CD4-positive, alpha-beta T cell treated with Interleukin-2 at 100 ng/mL for 4 hours (primary cell): ENCODE data around the gene MME.
"Not testable (repeated sequence)": the region's sequence is repeated elsewhere in the genome, so short reads cannot be mapped to it uniquely, and the experiment has no call there.

ENCODE experiments used
- DNase-seq: peaks from one replicate; pipeline ENCODE4 v3.0.0-alpha.2; 2020; ENCODE audit warnings: low spot score

The MME gene

DNA sequence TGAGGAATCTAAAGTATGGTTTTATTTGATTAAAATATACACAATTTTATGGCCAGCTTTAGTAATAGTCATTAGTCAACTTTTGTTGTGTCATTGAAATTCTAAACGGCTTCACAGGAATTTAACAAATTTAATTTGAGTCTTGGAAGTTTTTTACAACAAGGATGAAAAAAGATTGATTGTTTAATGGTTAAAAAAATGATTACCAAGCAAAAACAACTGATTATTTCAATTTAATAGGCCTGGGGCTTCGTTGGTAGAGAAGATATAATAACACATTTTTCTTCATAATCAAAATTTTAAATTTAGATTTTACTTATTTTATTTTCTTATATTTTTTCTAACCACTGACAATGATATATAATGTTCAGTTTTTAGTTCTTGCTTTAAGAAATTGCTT lies 4.4 kb downstream of the MME start:
- DNase-seq: no peak

DNA sequence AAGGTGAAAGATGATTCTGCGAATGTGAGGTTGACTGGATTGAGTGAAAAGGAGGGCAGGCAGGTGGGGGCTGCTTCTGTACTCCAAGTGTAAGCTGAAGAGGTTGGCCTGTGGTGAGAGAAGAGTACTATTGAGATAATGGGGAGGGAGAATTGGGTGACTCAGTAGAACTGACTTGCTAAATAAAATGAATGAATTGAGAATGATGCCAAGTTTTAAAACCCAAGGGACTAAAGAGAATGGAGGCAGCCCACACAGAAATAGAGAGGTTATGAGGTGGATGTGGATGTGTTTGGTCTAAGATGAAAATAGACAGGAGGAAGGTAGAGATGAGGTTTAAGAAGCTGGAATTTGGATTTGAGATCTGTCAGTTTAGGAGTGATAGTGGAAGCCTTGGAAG lies 5.9 kb downstream of the MME start:
- DNase-seq: no peak

DNA sequence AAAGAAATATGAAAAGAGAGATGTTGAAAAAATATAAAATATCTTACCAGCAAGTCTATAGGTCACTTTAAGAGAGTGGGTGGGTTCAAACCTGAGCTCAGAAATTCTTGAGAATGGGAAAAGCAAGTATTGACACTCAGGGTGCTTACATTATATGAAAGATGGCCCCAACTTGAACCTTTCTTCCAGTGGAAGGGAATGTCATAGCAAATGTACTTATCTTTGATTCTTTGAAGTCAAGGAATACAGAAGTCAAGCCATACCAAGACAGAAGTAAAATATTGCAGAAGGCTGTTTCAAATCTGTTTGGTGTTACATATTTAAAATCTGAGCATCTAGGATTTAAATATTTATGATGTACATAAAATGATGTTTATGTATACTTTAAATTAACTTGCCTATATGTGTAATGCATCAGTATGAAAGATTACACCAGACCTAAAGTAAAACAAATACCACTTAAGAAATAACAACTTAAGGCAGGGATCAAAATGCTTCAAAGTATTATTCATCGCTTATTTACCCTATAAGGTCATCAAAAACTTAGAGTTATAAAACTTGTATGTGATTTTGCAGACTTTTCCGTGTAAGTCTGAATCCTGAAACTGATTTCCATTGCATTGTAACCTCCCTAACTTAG lies 8.7 kb downstream of the MME start:
- no peak for DNase-seq

DNA sequence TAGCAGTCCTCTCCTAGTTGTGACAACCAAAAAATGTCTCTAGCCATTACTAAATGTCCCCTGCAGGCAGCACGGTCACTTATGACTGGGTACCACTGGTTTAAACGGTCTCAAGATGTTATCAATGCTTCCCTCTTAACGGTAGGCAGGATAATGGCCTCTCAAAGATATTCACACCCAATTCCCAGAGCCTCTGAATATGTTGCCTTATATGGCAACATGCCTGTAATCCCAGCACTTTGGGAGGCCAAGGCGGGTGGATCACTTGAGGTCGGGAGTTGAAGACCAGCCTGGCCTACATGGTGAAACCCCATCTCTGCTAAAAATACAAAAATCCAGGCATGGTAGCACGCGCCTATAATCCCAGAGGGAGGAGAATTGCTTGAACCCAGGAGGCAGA lies 9.4 kb downstream of the MME start:
- no peak for DNase-seq

DNA sequence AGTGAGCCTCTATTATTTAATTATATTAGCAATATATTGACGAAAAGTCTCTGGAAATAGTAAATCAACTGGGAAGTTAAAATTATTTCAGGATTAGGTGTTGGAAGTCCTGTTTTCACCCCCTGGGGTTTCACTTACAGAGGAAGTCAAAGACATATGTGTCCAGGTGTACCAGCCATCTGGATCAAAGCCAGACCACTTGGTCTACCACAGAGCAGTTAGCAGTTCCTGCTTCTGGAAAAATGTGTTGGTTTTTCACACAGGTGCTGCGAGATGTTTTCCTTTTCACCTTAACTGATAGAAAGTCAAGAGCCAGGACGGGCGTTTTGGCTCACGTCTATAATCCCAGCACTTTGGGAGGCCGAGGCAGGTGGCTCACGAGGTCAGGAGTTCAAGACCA lies 13.1 kb downstream of the MME start:
- no peak for DNase-seq

DNA sequence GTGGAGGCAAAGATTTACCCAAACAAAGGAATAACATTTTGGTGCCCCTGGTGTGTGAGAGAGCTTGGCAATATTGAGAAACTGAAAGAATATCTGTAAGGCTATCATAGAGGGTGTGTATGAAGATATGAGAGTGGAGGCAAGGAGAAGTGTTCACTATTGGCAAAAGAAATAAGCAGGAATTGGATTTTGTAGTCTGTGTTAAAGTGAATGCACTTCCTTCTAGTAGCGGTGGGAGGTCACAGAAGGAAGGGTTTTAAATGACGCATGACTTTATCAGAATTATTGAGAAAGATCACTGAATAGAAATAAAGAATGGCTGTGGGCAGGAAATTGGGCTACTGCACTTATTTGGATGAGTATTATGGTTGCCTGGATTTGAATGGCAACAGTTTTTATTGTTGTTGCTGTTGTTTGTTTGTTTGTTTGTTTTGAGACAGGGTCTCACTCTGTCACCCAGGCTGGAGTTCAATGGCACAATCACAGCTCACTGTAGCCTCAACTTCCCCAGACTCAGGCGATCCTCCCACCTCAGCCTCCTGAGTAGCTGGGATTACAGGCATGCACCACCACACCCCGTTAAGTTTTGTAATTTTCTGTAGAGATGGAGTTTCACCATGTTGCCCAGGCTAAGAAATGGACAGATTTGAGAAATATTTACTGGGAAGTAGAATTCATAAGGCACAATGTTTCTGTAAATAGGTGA lies 16.3 kb downstream of the MME start:
- DNase-seq: no peak

DNA sequence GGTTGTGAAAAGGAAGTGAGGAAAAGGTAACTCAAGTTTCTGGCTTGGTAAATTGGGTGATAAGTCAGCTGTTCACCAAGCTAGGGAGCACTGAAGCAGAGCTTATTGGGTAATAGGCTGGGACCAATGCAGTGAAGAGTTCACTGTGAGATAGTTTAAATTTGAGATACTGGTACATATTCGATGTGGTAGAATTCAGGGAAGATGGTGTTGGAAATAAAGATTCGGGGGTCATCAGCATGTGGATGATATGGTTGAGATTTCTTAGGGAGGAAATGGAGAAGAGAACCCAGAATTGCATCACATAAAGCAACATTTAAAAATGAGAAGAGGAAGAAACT lies 16.9 kb downstream of the MME start:
- no peak for DNase-seq

DNA sequence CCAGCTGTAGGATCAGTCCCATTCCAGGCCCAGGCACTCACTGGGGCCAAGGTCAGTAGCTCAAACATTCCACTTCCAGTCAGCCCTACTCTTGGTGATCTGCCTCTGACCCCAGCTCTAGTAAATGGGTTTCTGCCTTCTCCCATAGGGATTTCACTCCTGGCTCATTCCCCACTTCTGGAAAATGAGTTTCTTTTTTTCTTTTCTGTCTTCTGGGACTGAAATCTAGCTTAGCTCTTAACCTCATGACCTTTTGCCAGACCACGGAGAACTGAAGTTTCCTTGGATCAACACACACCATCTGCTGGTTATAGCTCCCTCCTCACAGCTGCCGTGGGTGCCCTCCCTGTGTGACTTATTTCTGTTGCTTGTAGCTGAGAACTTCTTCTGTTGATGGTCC lies 21.3 kb downstream of the MME start:
- DNase-seq: no peak

DNA sequence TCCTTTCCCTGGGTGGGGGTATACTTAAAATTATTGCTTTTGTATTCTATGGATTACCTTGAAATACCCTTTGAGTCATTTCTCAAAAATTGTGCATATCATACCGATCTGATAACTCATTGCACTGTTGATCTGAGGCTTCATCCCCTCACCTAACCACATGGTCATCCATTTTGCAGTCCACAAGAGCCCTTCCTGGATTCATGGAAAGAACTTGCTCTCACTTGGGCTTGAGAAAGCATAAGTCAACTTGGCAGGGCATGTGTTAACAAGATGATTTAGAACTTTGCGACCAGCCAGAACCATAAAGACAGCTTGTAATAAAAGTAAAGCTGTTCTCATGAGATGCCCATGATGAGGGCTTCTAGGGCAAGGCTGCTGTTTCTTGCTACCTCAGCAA lies 22.2 kb downstream of the MME start:
- no peak for DNase-seq

DNA sequence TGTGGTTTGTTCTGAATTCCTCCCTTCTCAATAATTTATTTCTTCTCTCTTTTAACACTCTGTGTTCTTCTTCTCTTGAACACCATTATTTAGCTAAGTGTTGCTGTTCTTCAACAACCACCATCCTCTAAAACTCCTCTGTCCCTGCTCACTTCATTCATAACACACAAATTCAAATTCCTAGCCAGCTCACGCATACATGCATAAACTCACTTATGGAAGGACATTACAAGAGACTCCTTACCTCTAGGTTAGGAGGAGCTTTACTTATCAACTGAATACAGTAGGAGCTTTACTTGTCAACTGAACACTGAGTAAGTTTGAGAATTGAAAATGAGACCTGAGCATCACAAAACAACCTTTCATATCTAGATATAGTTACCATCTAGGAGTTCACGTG lies 23.6 kb downstream of the MME start:
- DNase-seq: no peak

DNA sequence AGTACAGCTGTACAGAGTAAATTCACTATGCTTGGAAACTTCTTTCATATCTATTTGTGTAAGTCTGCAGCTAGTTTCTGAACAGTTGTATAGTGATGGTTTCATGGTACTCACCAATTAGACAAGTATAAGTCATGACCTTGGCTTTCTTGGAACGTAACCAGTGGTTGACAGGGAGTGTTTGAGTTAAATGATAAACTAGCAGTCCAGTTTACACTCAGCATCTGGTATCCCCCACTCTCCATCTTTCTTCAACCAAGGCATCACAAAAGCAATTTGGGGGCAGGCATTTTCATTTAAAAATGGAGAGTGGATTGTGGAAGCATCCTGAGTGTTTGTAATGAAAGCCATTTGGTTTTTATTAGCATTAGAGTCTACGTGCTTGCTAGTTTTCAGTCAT lies 26.0 kb downstream of the MME start:
- no peak for DNase-seq

DNA sequence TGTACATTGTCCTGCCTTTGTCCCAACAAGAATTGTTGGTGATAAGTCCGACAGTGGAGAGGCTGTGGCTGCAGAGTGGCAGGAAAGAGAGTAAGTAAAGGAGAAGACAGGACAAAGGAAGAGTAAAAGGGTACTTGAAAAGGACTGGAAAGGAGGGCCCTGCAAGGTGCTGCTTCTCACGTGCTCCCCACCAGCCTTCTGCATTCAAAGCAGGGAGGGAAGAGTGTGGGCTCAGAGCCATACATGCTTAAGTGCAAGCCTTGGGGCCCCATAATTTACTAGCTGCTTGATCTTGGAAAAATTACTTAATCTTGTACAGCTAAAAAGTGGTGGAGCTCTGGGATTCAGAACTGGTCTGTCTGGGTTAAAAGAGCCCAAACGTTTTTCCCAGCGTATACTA lies 29.9 kb downstream of the MME start:
- no peak for DNase-seq

DNA sequence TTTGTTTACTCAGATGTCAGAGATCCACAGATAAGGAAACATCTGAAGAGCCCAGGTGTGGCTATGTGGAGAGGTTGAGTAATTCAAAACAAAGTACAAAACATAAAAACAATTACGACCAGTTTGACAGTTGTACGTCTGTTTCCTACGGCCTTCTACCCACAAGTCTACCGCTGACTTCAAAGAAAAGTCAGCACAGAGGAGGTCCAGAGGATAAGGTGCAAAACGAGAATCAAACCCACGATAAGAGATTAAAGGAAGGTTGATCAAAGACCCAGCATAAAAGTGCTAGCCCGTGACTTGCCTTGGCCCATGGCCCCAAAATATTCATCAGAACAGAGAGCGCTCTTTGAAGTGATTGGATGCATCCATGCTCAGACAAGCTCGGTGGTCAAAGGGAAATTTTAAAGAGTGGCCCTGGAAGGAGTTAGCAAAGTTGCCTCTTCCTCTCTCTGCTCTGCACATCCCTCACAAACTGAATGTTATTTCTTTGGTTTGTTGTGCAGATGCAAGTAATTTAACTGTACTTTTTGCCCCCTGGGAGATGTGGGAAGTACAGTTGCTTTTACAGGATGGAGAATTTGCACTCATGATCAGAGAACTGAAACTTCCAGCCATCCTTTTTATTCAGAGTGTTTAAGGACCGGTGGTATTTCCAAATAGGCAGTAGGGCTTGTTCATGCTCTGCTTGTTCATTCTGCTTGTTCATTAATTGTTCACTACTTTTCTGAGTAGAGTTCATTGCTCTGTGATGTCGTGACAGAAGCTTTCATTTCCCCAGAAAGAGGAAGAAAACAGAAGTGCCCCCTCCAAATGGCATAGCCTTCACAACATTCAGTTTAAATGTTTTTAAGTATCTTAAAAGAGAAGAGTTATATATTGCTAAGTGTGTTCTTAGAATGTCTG lies 31.1 kb downstream of the MME start:
- DNase-seq: no peak

DNA sequence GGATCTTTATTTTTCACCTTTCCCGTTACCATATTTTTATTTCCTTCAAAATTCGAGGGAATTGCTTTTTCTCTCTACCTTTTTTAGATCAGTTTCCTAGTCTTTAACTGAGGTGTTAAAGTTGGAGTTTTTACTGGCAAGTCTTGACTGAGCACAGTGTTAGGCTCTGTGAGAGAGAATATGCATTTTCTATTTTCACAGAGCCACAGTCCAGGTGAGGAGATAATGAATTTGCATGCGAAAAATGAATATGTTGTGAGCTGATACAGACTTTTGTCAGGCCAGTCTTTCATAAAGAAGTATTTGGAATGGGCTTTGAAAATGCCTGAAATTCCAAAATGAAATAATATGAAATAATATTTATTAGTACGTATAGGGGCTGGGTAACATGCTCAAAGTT lies 31.9 kb downstream of the MME start:
- DNase-seq: no peak

DNA sequence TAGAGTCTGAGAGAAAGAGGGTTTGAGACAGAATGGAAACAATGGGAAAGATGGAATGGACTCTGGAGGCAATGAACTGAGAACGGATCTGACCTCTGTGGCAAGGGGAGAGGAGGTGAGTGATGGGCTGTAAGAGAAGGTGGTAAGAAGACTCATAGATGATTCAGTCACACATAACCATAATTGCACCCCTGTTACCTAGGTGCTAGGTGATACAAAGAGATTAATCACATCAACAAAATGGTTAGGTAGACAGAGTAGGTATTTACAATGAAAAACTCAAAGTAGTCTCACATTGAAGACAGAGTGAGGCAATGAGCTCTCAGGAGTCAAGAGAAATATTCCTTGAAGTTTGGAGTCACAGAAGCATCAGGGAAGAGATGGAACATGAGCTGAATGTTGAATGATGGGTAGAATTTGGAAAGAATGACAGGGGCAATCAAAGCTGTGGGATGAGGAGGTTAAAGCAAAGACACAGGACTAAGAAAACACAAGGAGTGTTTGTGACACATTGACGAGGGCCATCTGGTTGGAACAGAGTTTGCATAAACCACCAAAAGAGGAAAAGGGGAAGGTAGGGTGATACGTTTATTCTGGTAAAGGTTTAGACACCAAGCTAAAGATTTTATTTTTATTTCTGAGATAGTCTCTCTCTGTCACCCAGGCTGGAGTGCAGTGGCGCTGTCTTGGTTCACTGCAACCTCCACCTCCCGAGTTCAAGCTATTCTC lies 32.7 kb downstream of the MME start:
- DNase-seq: no peak

DNA sequence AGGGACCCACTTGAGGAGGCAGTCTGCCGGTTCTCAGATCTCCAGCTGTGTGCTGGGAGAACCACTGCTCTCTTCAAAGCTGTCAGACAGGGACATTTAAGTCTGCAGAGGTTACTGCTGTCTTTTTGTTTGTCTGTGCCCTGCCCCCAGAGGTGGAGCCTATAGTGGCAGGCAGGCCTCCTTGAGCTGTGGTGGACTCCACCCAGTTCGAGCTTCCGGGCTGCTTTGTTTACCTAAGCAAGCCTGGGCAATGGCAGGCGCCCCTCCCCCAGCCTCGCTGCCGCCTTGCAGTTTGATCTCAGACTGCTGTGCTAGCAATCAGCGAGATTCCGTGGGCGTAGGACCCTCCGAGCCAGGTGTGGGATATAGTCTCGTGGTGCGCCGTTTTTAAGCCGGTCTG lies 44.6 kb downstream of the MME start:
- not testable (repeated sequence) for DNase-seq

DNA sequence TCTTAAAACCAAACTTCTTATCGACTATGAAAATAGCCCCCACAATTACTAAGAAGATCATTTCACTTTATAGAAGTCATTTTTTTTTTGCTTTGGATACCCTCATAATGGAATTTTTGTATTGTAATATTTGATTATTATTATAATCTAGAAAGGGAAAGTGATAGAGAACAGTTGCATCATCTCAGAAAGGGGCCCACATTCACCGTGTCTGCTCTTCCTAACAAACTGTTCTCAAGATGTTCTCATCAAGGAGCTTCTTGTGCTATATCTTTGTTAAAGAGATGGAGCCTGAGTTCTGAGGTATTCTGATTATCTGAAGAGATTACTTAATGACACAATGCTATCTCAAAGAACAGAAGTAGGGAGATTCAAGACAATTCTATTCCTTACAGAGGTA lies 49.3 kb downstream of the MME start:
- DNase-seq: no peak

DNA sequence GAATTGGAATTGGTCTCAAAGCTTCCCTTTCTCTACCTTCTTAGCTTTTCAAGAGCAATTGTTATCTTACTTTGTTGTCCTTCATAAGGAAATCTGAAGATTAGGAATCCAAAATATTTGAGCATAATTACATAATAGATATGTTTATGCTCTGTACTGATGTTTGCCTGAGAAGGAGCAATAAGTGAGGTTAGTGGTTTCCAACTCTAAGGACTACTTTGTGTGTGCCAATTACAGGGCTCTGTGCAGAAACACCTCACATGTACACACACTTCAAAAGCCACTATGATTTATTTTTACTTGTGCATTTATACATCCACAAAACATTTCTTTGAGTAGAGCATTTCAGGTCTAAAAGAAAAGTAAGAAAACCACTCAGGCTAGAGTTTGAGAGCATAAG lies 49.9 kb downstream of the MME start:
- no peak for DNase-seq

DNA sequence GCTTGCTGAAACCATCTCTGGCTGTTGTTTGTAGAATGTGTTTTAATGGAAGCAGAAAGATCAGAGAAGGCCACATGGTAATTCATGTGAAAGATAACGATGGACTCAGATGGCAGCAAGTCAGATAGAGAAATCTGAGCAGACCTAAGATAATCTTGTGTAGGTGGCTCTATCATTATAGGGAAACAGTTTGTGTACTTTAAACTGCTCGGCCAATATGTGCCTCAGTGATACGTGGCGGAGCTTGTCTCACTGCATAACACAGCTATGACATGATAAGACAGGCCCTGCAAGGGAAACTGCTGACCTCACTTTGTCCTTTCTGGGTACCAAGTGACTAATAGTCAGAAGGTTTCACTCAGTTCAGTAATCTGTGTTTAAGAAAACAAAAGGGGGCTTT lies 51.0 kb downstream of the MME start:
- no peak for DNase-seq

DNA sequence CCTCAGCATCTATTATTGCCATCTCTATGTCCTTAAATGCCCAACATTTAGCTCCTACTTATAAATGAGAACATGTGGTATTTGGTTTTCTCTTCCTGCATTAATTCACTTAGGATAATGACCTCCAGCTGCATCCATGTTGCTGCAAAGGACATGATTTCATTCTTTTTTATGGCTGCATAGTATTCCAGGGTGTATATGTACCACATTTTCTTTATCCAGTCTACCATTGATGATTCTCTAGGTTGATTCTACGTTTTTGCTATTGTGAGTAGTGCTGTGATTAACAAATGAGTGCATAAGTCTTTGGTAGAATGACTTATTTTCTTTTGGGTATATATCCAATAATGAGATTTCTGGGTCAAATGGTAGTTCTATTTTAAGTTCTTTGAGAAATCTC lies 54.2 kb downstream of the MME start:
- DNase-seq: not testable (repeated sequence)

DNA sequence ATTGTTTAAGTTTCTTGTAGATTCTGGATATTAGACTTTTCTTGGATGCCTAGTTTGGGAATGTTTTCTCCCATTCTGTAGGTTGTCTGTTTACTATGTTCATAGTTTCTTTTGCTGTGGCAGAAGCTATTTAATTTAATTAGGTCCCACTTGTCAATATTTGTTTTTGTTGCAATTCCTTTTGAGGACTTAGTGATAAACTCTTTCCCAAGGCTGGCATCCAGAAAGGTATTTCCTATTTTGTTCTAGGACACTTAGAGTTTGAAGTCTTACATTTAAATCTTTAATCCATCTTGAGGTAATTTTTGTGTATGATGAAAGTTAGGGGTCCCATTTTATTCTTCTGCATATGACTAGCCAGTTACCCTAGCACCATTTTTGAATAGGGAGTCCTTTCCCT lies 54.9 kb downstream of the MME start:
- DNase-seq: no peak

DNA sequence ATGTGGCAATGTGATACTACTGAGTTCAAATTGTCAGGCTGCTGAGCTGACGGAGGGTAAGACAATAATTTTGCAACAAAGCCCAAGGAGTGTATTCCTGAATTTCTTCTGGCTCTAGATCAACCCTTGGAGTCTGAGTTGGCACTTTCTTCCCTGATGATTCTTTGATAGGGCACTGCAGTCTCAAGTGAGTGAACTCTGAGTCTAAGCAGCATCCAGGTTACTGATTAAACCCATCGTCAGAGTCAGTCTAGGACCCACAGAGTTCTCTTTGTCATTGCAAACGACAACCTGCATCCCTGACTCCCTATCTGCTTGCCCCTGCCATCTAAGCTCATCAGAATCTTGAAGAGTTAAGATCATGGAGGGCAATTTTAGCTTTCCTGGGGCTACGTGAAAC lies 58.6 kb downstream of the MME start:
- DNase-seq: no peak

DNA sequence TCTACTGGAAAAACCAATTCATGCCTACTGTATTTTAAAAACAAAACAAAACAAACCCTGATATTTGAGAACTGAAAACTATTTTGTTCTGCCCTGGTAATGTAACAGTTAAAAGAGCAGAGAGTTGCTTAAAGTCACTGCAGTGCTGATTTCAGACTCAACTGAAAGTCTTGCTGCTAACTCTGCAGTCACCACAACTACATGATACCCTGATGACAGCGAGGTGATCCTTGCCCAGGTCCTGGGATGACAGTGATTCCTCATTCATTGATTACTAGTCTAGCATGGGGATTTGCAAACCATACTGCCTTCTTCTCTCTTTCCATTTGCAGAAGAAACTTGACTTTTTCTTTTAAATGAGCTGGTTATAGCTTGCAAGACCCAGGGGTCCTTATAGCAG lies 67.5 kb downstream of the MME start:
- DNase-seq: no peak
